Prostate gland (tissue), 2 donors: ENCODE results near the gene TTC19.

ENCODE experiments used
- CTCF ChIP-seq, 4 experiments: fragments of 200-600 bp in 2 of 4; fragments of 450-650 bp in 2 of 4; sonication (generic) in 2 of 4; IDR thresholded peaks; 1 replicate in 3 of 4; 2 replicates in 1 of 4; pipeline ENCODE4 v1.5.1; 2016 to 2019; ENCODE audit warnings: antibody characterized with exemption in 4 of 4, mild to moderate bottlenecking in 2 of 4, moderate library complexity in 2 of 4
- POLR2A ChIP-seq: fragments of 450-650 bp; IDR thresholded peaks from one replicate; pipeline ENCODE4 v1.6.1; 2016; ENCODE audit warnings: antibody characterized with exemption, mild to moderate bottlenecking

- TF ChIP-seq POLR2A (no peak), CTCF (IDR thresholded peaks at IDR 0.05) (no peak)
Measured at GRCh38 chr17:16027708-16028584, 28.3 kb downstream of the TTC19 start.
